Mammary epithelial cell (primary cell): ENCODE results near the gene LTC4S.

Source experiments
- EZH2 ChIP-seq: IDR thresholded peaks from 2 replicates; pipeline ENCODE4 v1.6.1; 2012; ENCODE audit warnings: low read length, inconsistent platforms, borderline replicate concordance
- TF ChIP-seq, protein P1 (sequence below), 2 donors: IDR thresholded peaks in 1 of 2; conservative IDR thresholded peaks in 1 of 2; 2 replicates each; pipeline ENCODE4 v1.5.1; 2011 to 2012; ENCODE audit warnings: inconsistent platforms in 2 of 2, low read length in 2 of 2, mild to moderate bottlenecking in 2 of 2, control low read depth in 1 of 2, low read depth in 1 of 2; ENCODE audit not compliant: insufficient read depth in 1 of 2; ENCODE audit errors: extremely low read depth in 1 of 2

DNA sequence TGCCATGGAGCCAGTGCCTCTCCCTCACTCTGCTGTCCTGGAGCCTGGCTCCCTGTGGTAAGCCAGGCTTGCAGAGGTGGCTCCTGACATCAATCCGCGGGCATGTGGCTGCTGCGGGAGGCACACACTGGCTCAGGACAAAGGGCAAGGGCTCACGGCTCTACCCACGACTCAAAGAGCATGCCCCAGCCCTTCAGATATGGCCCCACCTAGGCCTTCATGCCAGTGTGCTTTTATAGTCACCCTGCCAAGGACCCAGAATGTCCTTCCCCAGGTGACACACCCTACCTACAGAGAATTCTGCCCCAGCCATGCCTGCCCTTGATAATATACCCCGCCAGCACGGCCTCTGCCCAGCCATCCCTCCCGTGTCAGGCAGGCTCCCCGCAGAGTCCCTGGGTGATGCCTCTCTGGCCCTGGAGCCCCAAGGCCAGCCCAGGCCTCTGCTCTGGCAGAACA lies 11.3 kb downstream of the LTC4S start:
- no peak for TF ChIP-seq EZH2
- TF ChIP-seq, protein P1, sequence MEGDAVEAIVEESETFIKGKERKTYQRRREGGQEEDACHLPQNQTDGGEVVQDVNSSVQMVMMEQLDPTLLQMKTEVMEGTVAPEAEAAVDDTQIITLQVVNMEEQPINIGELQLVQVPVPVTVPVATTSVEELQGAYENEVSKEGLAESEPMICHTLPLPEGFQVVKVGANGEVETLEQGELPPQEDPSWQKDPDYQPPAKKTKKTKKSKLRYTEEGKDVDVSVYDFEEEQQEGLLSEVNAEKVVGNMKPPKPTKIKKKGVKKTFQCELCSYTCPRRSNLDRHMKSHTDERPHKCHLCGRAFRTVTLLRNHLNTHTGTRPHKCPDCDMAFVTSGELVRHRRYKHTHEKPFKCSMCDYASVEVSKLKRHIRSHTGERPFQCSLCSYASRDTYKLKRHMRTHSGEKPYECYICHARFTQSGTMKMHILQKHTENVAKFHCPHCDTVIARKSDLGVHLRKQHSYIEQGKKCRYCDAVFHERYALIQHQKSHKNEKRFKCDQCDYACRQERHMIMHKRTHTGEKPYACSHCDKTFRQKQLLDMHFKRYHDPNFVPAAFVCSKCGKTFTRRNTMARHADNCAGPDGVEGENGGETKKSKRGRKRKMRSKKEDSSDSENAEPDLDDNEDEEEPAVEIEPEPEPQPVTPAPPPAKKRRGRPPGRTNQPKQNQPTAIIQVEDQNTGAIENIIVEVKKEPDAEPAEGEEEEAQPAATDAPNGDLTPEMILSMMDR (conservative IDR thresholded peaks at IDR 0.05 in 1 of 2, IDR thresholded peaks at IDR 0.05 in 1 of 2; ENCODE audit: extremely low read depth in 1 of 2, insufficient read depth in 1 of 2, low read depth in 1 of 2, low read length in 2 of 2), result no peak
